GM12878 (cell line): ENCODE measurements around the gene HOXC5. TPM values are rescaled to one million over a fixed set of nuclear protein-coding genes. Genes with fewer than 3 reads are reported as not detected.
A peak's percentile ranks its signal among the peaks of the same experiment; 100 is the strongest.

Source experiments
- FOXK2 ChIP-seq: fragments of 450-650 bp; IDR thresholded peaks from 2 replicates; pipeline ENCODE4 v1.6.1; 2017; ENCODE audit warnings: mild to moderate bottlenecking, moderate library complexity
- FOXM1 ChIP-seq: IDR thresholded peaks from 2 replicates; pipeline ENCODE4 v1.6.1; 2012; ENCODE audit warnings: low read depth, mild to moderate bottlenecking, inconsistent platforms, low read length, moderate library complexity
- GABPA ChIP-seq: IDR thresholded peaks from 2 replicates; pipeline ENCODE4 v1.6.1; 2014; ENCODE audit warnings: antibody characterized with exemption, low read depth, mild to moderate bottlenecking, inconsistent platforms
- HCFC1 ChIP-seq: fragments of 150-350 bp; IDR thresholded peaks from 2 replicates; pipeline ENCODE4 v1.6.1; 2014; ENCODE audit warnings: low read length
- HDAC2 ChIP-seq: fragments of 200-600 bp; sonication (generic); IDR thresholded peaks from 2 replicates; pipeline ENCODE4 v1.6.1; 2017
- IRF4 ChIP-seq: IDR thresholded peaks from 2 replicates; pipeline ENCODE4 v1.6.1; 2011; ENCODE audit warnings: low read depth, low read length
- MAX ChIP-seq: IDR thresholded peaks from 2 replicates; pipeline ENCODE4 v1.6.1; 2012; ENCODE audit warnings: low read depth, low read length, improper control_type of control experiment
- PBX3 ChIP-seq: IDR thresholded peaks from 2 replicates; pipeline ENCODE4 v1.6.1; 2011; ENCODE audit warnings: mild to moderate bottlenecking, low read depth, low read length, moderate library complexity; ENCODE audit not compliant: insufficient replicate concordance
- SMAD1 ChIP-seq: fragments of 450-650 bp; IDR thresholded peaks from 2 replicates; pipeline ENCODE4 v1.6.1; 2018; ENCODE audit warnings: mild to moderate bottlenecking, low read depth; ENCODE audit not compliant: partially characterized antibody
- SRF ChIP-seq, 2 experiments: IDR thresholded peaks; 2 replicates each; pipeline ENCODE4 v1.6.1; 2011; ENCODE audit warnings: low read depth in 2 of 2, low read length in 2 of 2, mild to moderate bottlenecking in 1 of 2, moderate library complexity in 1 of 2
- ZSCAN29 ChIP-seq: fragments of 450-650 bp; IDR thresholded peaks from 2 replicates; pipeline ENCODE4 v1.6.1; 2017; ENCODE audit warnings: mild to moderate bottlenecking, moderate library complexity
- polyA plus RNA-seq, 11 experiments: library from polyadenylated mRNA; depleted of rRNA in 4 of 11; unstranded in 6 of 11; stranded (reverse) in 5 of 11; fragments of >200 nt; fragmentation: Nextera tagmentation in 4 of 11; fragmentation: Illumina TruSeq in 1 of 11; extraction: Ambion mirVana in 4 of 11; extraction: Trizol in 1 of 11; gene quantifications; 1 replicate in 1 of 11; 2 replicates in 10 of 11; pipeline versions ENCODE4 v1.2.1 to v1.2.3, GENCODE V29; 2011 to 2016; ENCODE audit warnings: inconsistent platforms in 2 of 11, missing spikeins in 2 of 11, low read depth in 1 of 11
- total RNA-seq, 4 experiments: library from RNA; depleted of rRNA in 3 of 4; stranded (reverse); fragments of >200 nt in 3 of 4; fragmentation: Illumina TruSeq in 1 of 4; extraction: Trizol in 1 of 4; gene quantifications; 2 replicates each; pipeline versions ENCODE4 v1.2.1 to v1.2.3, GENCODE V29; 2013 to 2021
- TF ChIP-seq, protein P1 (sequence below): fragments of 450-650 bp; formaldehyde crosslinking; IDR thresholded peaks from 2 replicates; pipeline ENCODE4 v1.4.0; 2020; ENCODE audit warnings: mild to moderate bottlenecking, moderate library complexity
- TF ChIP-seq, protein P2 (sequence below): fragments of 450-650 bp; IDR thresholded peaks from 2 replicates; pipeline ENCODE4 v1.6.1; 2017; ENCODE audit warnings: borderline replicate concordance
- TF ChIP-seq, protein P3 (sequence below): IDR thresholded peaks from 2 replicates; pipeline ENCODE4 v1.6.1; 2012; ENCODE audit warnings: mild to moderate bottlenecking, low read depth, low read length
- TF ChIP-seq, protein P4 (sequence below): IDR thresholded peaks from 2 replicates; pipeline ENCODE4 v1.6.1; 2011; ENCODE audit warnings: borderline replicate concordance, low read depth, mild to moderate bottlenecking, moderate library complexity, low read length; ENCODE audit not compliant: insufficient read depth, poor library complexity, severe bottlenecking

HOXC5 gene
- total and polyA plus RNA-seq, 10 of the 15 experiments (the other 5 are each of a cell fraction or from before 2014, with no cell fraction given), result 0.11 TPM; not detected in 9

DNA sequence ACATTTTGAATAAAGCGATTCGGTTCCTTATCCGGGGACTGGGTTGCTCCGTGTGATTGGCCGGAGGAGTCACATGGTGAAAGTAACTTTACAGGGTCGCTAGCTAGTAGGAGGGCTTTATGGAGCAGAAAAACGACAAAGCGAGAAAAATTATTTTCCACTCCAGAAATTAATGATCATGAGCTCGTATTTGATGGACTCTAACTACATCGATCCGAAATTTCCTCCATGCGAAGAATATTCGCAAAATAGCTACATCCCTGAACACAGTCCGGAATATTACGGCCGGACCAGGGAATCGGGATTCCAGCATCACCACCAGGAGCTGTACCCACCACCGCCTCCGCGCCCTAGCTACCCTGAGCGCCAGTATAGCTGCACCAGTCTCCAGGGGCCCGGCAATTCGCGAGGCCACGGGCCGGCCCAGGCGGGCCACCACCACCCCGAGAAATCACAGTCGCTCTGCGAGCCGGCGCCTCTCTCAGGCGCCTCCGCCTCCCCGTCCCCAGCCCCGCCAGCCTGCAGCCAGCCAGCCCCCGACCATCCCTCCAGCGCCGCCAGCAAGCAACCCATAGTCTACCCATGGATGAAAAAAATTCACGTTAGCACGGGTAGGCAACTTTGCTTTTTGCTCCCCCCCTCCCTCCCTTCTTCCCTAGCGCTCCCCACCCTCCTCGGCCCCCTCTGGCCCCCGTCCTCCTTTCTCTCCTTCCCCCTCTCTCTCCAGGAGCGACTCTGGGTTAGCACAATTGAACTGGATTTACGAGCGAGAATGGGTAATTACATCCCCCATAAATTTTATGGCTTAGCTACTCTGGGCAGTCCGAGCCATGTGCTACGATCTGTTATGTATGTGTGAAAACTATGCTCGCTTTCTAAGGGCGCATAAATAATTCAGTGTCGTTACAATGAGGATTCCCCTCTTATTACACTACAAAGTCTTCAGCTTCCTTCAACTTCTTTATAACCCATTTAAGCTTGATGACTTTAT lies 21.2 kb downstream of the HOXC5 start, which contains the start of gene HOXC4 (continued):
- TF ChIP-seq, protein P1, sequence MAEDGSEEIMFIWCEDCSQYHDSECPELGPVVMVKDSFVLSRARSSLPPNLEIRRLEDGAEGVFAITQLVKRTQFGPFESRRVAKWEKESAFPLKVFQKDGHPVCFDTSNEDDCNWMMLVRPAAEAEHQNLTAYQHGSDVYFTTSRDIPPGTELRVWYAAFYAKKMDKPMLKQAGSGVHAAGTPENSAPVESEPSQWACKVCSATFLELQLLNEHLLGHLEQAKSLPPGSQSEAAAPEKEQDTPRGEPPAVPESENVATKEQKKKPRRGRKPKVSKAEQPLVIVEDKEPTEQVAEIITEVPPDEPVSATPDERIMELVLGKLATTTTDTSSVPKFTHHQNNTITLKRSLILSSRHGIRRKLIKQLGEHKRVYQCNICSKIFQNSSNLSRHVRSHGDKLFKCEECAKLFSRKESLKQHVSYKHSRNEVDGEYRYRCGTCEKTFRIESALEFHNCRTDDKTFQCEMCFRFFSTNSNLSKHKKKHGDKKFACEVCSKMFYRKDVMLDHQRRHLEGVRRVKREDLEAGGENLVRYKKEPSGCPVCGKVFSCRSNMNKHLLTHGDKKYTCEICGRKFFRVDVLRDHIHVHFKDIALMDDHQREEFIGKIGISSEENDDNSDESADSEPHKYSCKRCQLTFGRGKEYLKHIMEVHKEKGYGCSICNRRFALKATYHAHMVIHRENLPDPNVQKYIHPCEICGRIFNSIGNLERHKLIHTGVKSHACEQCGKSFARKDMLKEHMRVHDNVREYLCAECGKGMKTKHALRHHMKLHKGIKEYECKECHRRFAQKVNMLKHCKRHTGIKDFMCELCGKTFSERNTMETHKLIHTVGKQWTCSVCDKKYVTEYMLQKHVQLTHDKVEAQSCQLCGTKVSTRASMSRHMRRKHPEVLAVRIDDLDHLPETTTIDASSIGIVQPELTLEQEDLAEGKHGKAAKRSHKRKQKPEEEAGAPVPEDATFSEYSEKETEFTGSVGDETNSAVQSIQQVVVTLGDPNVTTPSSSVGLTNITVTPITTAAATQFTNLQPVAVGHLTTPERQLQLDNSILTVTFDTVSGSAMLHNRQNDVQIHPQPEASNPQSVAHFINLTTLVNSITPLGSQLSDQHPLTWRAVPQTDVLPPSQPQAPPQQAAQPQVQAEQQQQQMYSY, result no peak
- TF ChIP-seq ZSCAN29 (no peak), SMAD1 (no peak), FOXK2 (no peak), HCFC1 (no peak), PBX3 (no peak), FOXM1 (no peak), IRF4 (no peak), MAX (peak; percentile 40; the same call in 1 of the 2 replicates), HDAC2 (no peak), SRF (IDR thresholded peaks at IDR 0.05; ENCODE audit: low read depth in 2 of 2, low read length in 2 of 2) (no peak), GABPA (no peak)
- TF ChIP-seq, protein P2, sequence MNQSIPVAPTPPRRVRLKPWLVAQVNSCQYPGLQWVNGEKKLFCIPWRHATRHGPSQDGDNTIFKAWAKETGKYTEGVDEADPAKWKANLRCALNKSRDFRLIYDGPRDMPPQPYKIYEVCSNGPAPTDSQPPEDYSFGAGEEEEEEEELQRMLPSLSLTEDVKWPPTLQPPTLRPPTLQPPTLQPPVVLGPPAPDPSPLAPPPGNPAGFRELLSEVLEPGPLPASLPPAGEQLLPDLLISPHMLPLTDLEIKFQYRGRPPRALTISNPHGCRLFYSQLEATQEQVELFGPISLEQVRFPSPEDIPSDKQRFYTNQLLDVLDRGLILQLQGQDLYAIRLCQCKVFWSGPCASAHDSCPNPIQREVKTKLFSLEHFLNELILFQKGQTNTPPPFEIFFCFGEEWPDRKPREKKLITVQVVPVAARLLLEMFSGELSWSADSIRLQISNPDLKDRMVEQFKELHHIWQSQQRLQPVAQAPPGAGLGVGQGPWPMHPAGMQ, result no peak
- TF ChIP-seq, protein P3, sequence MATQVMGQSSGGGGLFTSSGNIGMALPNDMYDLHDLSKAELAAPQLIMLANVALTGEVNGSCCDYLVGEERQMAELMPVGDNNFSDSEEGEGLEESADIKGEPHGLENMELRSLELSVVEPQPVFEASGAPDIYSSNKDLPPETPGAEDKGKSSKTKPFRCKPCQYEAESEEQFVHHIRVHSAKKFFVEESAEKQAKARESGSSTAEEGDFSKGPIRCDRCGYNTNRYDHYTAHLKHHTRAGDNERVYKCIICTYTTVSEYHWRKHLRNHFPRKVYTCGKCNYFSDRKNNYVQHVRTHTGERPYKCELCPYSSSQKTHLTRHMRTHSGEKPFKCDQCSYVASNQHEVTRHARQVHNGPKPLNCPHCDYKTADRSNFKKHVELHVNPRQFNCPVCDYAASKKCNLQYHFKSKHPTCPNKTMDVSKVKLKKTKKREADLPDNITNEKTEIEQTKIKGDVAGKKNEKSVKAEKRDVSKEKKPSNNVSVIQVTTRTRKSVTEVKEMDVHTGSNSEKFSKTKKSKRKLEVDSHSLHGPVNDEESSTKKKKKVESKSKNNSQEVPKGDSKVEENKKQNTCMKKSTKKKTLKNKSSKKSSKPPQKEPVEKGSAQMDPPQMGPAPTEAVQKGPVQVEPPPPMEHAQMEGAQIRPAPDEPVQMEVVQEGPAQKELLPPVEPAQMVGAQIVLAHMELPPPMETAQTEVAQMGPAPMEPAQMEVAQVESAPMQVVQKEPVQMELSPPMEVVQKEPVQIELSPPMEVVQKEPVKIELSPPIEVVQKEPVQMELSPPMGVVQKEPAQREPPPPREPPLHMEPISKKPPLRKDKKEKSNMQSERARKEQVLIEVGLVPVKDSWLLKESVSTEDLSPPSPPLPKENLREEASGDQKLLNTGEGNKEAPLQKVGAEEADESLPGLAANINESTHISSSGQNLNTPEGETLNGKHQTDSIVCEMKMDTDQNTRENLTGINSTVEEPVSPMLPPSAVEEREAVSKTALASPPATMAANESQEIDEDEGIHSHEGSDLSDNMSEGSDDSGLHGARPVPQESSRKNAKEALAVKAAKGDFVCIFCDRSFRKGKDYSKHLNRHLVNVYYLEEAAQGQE, result no peak
- TF ChIP-seq, protein P4, sequence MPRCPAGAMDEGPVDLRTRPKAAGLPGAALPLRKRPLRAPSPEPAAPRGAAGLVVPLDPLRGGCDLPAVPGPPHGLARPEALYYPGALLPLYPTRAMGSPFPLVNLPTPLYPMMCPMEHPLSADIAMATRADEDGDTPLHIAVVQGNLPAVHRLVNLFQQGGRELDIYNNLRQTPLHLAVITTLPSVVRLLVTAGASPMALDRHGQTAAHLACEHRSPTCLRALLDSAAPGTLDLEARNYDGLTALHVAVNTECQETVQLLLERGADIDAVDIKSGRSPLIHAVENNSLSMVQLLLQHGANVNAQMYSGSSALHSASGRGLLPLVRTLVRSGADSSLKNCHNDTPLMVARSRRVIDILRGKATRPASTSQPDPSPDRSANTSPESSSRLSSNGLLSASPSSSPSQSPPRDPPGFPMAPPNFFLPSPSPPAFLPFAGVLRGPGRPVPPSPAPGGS, result no peak
